ENCODE results near the gene CCL21. TPM values are rescaled to one million over a fixed set of nuclear protein-coding genes. Genes with fewer than 3 reads are reported as not detected.

Gene CCL21
- total RNA-seq, 1 experiment from 2014 or later = not detected

DNA sequence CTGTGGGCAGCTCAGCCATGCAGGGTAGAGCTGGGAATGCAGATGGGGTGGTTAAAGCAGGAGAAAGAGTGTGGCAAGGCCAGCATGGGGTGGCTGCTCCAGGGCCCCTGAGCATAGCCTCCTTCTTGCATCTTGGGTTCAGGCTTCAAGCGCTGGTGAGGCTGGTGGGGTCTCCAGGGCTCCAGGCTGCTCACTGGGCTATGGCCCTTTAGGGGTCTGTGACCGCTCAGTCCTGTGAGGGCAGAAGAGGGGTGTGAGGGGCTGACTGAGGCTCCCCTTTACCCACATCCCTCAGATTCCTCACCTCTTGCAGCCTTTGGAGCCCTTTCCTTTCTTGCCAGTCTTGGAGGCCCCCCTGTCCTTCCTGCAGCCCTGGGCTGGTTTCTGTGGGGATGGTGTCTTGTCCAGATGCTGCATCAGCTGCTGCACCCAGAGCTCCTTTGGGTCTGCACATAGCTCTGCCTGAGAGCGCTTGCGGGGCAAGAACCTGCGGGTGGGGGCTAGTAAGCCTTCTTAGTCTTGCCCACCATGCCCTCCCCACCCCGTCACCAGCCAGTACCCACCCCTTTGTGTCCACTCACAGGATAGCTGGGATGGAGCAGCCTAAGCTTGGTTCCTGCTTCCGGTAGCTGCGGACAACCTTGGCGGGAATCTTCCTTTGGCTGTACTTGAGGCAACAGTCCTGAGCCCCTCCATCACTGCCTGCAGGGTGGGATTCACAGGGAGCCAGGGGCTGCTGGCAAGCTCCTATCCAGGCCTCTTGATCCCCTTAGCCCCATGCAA, 549 bp downstream of the CCL21 start:
- DNase-seq (ENCODE audit: low read depth) = no peak

DNA sequence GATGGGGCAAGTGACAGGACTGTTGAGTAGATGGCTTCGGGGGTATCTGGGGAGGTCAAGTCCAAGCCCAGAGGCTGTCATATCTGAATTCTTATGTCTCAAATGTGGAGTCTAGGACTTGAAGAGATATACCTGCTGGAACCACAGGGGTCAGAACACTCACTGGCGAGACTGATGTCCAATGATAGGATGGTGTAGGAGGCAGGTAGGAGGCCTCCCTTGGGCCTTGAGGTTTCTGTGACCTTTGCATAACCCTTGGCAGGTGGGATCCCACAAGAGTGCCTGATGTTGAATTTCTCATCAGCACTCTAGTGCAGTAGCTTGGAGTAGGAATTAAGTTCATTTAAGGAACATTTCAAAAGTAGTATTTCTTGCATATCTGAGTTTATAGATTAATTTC, 2.8 kb downstream of the CCL21 start:
- DNase-seq (ENCODE audit: low read depth) = no peak

DNA sequence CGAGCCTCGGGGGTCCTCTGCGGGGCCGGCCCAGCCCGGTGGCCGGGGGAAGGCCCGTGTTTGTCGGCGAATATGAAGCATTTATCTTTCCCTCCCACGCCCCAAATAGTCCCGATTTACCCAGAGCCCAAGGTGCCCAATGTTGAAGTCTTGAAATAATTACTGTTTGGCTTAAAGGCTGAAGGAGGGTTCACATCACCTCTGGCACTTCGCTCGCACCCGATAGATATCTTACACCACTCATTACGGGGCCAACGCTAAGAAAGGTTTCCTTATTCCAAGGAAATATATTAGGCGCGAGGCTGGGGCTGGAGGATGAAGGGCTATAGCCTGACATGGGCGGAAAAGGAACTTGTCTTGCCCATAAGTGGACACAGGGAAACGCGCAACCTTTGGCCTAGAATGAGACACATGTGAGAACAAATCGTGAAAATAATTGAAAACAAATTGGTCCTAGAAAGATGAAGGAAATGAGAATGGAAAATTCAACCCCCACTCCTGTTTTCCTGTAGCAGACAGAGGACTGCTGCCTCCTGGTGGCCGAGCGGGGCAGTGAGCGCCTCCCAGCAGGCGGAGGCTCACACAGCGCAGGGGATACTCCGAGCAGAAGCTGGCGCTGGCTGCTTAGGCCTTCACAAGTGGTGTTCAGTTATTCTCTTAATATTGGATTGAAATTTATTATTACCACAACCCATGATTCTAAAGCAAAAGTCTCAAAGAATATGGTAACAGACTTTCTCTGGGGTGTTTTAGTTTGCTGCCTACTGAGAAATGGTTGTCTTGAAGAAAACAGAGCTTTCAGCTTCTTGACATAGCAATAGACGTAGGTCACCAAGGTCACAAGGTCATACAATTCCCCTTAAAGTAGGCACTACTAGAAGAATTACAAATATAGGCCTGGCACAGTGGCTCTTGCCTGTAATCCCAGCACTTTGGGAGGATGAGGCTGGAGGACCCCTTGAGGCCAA, 7.9 kb downstream of the CCL21 start:
- DNase-seq (ENCODE audit: low read depth) = peak; percentile 64

DNA sequence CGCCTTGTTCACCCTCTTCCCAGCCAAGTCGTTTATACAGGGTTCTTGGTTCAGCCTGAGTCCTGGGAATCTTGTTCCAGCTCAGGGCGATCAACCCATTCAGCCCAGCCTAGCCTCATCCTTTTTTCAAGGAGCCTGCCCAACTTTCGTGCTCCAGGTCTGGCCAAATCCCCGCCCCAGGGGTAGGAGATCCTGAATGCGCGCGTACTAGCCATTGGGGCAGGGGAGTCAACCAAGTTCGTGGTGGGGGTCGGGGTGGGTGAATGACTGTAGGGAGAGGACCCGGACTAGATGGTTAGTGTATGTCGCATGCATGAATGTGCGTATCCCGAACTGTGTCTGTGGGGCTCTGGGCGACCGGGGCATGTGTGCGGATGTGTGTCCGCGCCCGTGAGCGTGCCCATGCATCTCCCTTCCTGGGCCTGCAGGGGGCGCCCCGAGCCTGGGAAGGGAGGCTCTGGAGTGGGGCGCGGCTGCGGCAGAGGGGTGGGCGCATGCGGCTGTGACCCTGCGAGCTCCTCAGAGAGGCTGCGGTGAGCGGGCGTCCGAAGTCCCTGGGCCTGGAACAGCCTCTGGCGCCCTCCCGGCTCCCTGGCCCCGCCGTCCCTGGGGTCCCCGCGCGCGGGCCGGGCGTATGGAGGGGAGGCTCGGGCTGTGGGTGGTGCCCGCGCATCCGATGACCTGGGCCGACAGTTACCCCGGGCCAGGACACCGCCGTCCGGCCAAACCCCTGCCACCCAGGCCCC, 8.7 kb downstream of the CCL21 start:
- DNase-seq (ENCODE audit: low read depth) = peak; percentile 53

DNA sequence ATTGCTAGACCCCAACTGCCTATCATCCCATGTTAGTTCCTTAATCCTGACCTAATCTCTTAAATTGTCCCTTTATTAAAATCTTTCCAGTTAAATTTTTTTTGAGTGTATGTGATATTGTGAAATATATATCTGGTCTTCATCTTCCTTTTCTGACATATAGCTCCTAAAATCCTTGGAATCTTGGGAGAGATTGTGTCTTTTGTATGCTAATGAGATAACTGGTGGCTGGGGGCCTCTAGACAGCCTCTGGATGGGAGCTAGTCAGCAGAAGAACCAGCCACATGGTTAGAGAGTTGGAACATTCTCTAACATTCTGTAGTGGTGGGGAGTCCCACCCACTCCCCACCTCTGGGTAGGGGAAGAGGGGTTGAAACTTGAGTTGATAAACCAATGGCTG, 15.1 kb downstream of the CCL21 start:
- DNase-seq (ENCODE audit: low read depth) = no peak

DNA sequence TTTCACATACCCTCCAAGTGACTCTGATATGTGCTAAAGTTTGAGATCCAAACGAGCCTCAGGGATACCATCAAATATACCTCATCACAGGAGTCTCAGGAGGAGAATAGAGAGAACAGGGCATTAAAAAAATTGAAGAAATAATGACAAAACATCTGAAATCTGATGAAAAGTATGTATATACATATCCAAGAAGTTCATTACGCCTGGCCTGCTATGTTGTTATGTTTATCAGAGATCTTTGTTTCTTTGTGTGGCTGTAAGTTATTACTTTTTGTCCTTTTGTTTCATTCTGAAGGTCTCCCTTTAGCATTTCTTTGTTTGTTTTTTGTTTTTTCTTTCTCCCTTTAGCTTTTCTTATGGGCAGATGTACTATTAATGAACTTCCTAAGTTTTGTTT, 16.4 kb downstream of the CCL21 start:
- no peak for DNase-seq (ENCODE audit: low read depth)

DNA sequence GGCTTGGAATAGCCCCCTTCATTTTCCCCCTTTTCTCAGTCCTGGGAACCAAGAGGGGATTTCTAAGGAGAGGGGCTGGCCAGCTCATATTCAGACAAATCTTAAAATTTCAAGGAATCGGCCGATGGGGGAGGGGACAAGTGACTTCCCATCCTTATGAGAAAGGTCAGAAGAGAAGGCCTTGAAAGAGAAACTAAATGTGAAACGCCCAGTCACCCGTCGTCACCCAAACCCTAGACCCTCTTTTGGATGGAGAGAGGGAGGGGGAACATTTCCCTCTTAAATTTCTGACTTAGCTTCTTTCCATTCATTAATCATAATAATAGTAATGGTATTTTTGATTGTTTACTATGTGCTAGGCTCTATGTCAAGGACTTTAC, 18.0 kb downstream of the CCL21 start:
- no peak for DNase-seq (ENCODE audit: low read depth)

DNA sequence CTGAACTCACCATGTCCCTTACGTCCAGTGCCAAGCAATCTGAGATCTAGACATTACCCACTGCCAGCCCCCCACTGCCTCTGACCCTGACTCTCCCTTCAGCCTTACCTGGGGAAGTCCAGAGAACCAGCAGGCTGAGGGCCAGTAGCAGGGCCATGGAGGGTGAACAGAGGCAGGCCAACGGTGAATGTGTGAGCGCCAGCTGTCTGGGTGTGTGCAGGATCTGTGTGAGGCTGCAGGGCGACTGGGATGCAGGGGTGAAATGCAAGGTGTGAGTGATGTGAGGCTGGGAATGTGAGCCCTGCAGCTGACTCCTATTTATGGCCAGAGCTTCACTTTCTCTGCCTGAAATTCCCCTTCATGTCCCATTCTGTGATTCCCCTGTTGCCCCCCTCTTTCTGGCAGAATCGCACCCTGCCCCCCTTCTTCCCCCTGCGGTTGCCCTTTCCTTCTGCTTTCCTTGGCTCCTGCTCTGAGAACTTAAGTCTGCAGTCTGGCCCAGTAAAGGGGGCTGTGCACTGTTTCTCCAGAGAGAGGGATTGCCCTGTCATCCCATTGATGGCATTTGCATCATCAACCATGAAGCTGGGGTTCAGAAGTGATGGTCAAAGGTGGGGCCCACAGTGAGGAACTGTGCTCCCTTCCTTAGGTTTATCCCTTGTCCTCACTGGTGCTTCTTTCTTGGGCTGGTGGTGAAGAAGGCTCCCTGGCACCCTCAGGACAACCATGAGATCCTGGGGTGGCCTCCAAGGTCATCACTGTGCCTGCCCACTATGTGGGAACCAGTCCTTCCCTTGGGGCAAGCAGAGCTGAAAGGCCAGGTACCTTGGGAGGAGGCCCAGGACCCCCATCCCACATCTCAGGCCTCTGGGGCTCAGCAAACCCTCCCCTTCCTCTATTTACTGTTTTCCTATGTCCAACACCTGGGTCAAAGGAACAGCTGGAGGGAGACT, 18.7 kb downstream of the CCL21 start, which contains the start of gene CCL19:
CCL19 (minus strand) TSS at position 294 of the 953 bp plus-strand sequence; CDS start at position 157, 137 bp downstream.
- DNase-seq (ENCODE audit: low read depth) = no peak

DNA sequence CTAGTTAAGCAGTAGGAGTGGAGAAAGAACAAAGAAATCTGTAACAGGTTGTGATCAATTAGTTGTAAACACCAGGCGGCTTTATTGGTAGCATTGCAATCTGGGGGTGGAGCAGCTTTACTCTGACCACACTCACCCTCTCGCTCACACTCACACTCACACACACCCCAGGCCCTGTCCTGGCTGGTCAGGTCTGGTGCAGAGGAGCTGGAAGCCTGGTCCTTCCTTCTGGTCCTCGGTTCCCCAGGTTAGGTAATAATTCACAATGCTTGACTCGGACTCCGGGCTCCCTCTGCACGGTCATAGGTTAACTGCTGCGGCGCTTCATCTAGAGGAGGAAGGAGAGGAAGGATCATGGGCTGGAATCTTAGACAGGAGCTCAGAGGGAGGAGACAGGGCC, 20.4 kb downstream of the CCL21 start:
- DNase-seq (ENCODE audit: low read depth) = no peak

DNA sequence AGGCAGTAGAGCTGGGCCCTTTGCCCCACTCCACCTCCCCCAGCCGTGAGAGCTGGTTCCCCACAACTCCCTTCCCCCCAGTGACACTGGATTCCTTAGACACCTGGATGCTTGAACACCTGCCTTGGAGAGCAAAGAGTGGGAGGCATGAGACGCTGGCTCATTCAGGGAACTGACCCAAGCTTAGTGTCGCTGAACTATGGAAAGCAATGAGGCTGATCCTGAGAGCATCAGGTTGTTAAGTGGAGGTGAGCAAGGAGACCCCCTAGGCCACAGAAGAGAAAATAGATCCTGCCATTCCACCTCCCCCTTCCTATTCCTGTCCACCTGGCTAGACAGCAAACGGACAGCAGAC, 20.8 kb downstream of the CCL21 start:
- no peak for DNase-seq (ENCODE audit: low read depth)

DNA sequence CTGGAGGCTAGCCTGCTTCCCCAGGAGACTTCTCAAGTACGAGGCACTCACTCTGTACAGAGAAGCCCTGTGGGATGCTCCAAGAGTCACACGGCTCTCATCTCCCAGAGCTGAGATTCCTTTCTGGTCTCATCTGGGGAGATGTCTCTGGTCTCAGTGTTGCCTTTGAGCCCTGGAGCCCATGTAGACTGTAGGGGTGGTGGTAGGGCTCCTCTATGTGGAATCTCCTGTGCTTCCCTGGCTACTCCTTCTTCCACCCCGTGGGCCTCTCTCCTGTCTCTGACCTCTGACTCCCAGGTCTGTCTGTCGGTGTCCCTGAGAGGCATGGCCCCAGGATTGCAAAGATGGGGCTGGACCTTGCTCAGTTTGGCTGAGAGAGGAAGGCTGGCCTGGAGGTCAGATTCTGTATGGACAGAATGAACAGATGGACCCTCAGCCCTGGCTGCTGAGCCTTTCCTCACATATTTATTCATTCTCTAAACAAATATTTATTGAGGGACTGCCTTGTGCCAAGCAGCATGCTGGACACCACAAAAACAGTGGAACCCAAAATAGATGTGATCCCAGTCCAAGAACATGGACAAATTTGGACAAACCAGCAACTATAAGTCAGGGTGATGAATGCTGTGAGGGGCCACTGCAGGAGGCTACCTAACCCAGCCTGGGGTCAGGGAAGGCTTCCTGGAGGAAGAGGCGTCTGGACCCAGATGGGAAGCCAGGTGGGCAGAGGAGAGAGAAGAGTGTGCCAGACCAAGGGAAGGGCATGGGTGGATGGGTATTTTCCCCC, 21.4 kb downstream of the CCL21 start:
- DNase-seq (ENCODE audit: low read depth) = no peak

DNA sequence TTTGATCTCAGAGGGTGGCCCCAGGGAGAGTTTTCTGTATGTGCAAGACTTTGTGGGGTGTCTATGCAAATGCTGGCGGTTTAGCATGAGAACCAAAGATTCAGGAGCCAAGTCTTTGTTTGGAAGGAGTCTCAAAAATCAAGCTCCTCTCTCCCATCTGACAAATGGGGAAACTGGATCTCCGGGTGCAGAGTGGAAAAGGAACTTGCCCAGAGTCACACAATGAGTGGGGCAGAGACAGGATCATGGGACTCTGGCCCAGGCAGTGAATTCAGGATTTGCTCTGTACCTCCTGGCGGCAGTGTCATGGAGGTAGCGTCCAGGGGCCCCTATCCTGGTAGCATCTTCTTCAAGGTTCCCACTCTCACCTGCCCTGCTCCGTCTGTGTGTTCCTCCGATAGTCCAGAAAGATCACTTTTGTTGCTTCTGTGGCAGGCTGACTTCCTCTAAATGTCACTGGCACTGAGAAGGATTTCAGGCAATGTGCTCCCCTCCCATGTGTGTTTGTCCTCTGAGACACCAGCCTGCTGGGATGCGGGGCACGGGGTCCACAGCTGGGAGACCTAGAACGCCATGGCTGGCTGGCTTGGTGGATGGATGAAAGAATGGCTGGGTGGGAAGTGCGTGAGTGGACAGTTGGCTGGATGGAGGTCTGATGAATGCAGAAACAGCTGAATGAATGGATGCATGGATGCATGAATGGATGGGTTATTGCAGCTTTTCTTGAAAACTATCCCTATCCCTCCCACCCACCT, 22.5 kb downstream of the CCL21 start:
- DNase-seq (ENCODE audit: low read depth) = no peak

DNA sequence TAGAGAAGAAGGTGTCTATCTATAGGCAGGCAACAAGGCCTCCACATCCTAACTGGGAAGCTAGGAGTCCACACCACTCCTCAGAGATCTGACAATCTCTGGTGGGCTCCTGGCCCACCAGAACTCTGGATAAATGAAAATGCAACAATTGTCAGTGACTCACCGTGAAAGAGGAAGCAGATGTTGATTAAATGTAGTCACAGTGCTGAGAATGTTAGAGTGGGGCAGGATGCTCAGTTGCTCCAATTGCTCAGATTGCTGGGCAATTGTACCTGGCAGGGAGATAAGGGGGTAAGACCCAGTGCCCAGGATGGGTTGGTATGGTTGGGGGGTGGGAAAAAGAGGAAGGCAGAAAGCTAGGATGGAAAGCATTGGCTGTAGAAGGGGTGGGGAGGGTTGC, 23.2 kb downstream of the CCL21 start:
- no peak for DNase-seq (ENCODE audit: low read depth)

DNA sequence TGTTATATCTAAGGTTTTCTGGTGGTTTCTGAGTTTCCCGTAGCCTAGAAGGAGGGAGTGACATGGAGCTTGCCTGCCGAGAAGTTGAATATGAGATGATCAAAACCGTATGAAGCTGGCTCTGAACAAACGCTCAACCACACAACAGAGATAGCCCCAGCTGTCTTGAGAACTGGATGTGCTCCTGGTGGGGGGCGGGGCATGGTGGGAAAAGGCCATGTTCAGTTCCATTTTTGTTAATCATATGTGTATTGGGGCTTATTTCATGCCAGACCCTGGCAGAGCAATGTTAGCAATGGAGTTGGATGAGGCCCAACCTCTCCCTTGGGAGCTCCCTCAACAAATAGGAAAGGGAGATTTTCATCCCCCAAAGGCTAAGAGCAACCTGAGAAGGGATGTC, 23.7 kb downstream of the CCL21 start:
- no peak for DNase-seq (ENCODE audit: low read depth)

DNA sequence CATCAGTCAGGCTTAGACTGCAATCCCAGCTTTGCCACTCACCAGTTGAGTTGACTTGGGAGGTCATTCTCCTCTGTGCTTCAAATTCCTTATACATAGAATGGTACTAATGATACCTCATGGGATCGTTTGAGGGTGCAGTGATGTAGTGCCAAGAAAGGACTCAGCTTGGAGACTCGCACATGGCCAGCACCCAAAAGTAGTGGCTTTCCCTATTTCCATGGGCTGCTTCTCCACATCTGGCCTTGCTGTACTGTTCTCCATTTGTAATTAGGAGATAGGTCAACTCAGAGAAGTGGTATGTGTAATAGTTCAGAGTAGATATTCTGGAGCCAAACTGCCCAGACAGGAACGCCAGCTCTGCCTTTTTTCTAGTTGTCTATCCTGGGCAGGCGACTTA, 24.3 kb downstream of the CCL21 start:
- no peak for DNase-seq (ENCODE audit: low read depth)

DNA sequence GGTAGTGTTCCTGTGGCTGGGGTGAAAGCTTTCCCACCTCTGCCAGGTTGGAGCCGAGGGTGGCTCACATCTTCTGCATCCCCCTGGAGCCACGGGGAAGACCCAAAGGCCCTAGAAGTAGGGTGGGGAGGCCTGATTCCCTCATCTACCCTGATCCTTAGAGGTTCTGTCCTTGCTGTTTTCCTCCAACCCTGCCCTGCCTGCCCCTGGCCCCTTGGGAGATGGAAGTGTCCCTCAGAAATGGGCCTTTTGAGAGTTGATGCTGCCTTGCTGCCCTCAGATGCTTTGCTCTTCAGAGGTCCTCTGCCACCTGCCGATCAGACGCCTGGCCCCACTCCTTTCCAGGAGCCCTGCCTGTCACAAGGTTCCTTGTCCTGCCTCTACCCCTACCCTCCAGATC, 25.1 kb downstream of the CCL21 start:
- DNase-seq (ENCODE audit: low read depth) = no peak

DNA sequence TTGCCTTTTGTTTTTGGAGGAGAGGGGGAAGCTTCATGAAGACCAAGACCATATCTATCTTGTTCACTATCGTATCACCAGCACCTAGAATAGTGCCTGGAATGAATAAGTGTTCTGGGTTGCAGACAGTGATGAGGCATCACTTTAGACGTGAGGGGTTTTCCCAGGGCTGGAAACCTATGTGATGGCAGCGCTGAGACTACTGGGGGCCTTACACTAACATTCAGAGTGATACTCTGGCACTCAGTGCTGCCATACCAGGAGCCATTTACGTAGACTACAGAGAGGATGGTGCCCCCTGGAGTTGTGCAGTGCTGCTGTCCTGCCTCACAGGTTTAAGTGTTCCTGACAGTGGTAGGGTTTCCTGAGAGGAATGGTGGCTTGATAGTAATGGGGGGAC, 25.8 kb downstream of the CCL21 start:
- DNase-seq (ENCODE audit: low read depth) = no peak

DNA sequence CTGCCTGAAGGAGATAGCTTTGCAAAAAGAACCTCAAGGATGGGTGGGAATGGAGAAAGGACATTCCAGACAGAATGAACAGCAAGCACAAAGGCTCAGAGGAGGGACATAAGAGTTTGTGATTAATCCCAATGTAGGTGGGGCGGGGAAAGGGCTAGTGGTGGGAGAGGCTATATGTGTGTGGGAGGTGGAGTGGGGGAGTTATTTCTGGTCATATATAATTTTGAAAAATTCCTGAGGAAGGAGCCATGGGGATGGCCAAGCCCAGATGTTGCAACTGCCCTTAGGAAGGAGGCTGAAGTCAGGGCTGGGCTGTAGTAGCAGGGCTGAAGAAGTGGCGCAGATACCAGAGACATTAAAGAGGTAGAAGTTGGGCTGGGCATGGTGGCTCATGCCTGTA, 34.1 kb downstream of the CCL21 start:
- no peak for DNase-seq (ENCODE audit: low read depth)

DNA sequence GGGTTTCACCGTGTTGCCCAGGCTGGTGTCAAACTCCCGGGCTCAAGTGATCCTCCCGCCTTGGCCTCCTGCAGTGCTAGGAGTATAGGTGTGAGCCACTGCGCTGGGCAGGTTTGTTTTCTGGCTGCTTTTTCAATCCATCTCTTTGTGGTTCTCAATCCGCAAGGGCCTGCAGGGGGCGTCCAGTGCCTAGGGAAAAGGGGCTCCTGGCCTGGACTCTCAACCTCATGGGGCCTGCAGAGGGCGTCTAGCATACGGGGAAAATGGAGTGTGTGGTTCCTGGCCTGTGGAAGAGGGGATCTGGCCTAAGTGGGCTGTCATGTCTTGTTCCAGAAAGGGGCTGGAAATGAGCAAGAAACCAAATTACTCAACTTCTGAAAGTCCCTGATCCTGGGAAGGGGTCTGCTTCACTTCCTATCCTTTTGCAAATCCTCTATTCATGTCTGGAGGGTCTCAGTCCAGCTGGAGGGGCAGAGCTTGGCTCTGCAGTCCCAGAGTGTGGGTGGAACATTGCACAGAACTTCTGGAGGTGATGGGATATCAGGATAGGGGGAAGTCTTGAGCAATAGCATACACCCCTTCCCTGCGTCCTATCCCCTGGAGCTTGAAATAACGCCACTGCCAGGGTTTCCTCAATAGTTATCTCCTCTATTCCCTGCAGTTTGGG, 34.8 kb downstream of the CCL21 start:
- DNase-seq (ENCODE audit: low read depth) = peak; percentile 41
